Esophagus (tissue), 2 donors: ENCODE results near the gene SCG3. TPM values are rescaled to one million over a fixed set of nuclear protein-coding genes. Genes with fewer than 3 reads are reported as not detected.
"Not testable (repeated sequence)": the region's sequence is repeated elsewhere in the genome, so short reads cannot be mapped to it uniquely, and the experiment has no call there.

Experiments
- H3K27ac ChIP-seq, 2 donors: one replicate each; pipeline ENCODE4 v1.5.1; 2013; ENCODE audit warnings: low read depth in 2 of 2, mild to moderate bottlenecking in 2 of 2, inconsistent platforms in 1 of 2, low read length in 1 of 2, moderate library complexity in 1 of 2
- H3K27me3 ChIP-seq, 2 donors: one replicate each; pipeline ENCODE4 v1.6.1; 2013; ENCODE audit warnings: low read length in 2 of 2, control low read depth in 1 of 2, mild to moderate bottlenecking in 1 of 2; ENCODE audit not compliant: insufficient read depth in 2 of 2, control insufficient read depth in 1 of 2
- H3K36me3 ChIP-seq, 2 donors: one replicate each; pipeline ENCODE4 v1.6.1; 2013; ENCODE audit warnings: low read length in 1 of 2; ENCODE audit not compliant: control insufficient read depth in 2 of 2, insufficient read depth in 2 of 2
- H3K4me1 ChIP-seq, 2 donors: one replicate each; pipeline ENCODE4 v1.6.1; 2013; ENCODE audit warnings: low read length in 1 of 2; ENCODE audit not compliant: control insufficient read depth in 2 of 2, insufficient read depth in 2 of 2
- H3K4me3 ChIP-seq, 2 donors: one replicate each; pipeline ENCODE4 v1.5.1; 2013; ENCODE audit warnings: low read length in 2 of 2, mild to moderate bottlenecking in 2 of 2, low read depth in 1 of 2, moderate library complexity in 1 of 2
- H3K9me3 ChIP-seq, 2 donors: one replicate each; pipeline ENCODE4 v1.6.1; 2013; ENCODE audit warnings: mild to moderate bottlenecking in 2 of 2, low read depth in 1 of 2, low read length in 1 of 2, moderate library complexity in 1 of 2; ENCODE audit not compliant: control insufficient read depth in 2 of 2, insufficient read depth in 1 of 2
- WGBS, 2 donors: extraction: QIAGEN DNeasy Blood & Tissue Kit; methylation state at CpG; one replicate each; pipeline ENCODE4 v1.1.7; 2013; 5-methylcytosine and 5-hydroxymethylcytosine counted together
- polyA plus RNA-seq, 2 donors: library from polyadenylated mRNA; stranded (reverse); fragments of 200-250 nt; gene quantifications; one replicate each; pipeline ENCODE4 v1.2.3, GENCODE V29; 2013
- donor health status: healthy with polysubstance abuse.
- donor health status: Bipolar disorder and iron deficiency.

SCG3 gene
- polyA plus RNA-seq, 2 donors = 0.12 TPM; not detected in 1

DNA sequence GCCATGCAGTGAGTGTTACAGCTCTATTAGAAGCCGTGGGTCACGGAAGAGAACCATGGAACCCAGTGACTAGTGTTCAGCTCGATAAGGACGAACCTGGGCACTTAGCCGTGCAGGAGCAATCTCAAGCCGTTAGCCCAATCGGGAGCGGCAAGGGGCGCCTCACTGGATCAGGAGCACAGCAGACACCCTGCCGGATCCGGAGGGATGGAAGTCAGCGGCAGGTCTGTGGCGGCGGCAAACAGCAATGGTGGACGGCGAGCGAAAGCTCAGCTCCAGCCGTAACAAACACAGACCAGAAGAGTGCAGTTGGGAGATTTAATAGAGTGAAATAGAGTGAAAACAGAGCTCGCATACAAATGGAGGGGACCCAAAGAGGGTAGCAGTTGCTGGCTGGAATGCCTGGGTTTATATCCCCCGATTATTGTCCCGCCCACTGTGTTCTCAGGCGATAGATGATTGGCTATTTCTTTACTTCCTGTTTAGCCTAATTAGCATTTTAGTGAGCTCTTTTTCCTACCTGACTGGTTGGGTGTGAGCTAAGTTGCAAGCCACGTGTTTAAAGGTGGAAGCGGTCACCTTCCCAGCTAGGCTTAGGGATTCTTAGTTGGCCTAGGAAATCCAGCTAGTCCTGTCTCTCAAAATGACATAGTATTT is 25.8 kb upstream of the SCG3 start:
- WGBS, 2 donors = 93 to 94% methylated on average over 24 of the region's 24 CpGs
- not testable (repeated sequence) for H3K27me3 ChIP-seq, H3K27ac ChIP-seq, H3K4me1 ChIP-seq, H3K36me3 ChIP-seq, H3K9me3 ChIP-seq, H3K4me3 ChIP-seq

DNA sequence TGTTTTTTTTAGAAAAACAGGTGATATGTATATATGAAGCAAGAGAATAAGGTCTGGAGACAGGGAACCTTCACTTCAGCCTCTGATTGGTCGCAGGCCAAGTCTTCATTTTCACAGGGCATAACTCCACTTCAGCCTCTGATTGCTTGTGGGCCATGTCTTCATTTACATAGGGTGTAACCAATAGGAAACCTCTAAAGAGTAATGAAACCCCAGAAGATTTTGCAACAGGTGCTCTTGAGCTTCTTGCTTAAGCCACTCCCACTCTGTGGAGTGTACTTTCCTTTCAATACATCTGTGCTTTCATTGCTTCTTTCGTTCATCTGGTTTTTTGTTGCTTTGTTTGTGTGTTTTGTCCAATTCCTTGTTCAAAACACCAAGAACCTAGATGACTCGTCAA is 22.6 kb upstream of the SCG3 start:
- no peak overlapping the region for H3K4me3 ChIP-seq
- H3K27me3 ChIP-seq = no peaks in the 10 kb centered on the region
- no peak overlapping the region for H3K27ac ChIP-seq
- H3K4me1 ChIP-seq = no peaks in the 10 kb centered on the region
- peaks cover 0 to 2% of the 10 kb centered on the region in 2 donors for H3K9me3 ChIP-seq
- 81 to 86% methylated on average over 3 of the region's 3 CpGs for WGBS, 2 donors
- no peaks in the 10 kb centered on the region for H3K36me3 ChIP-seq

GRCh38 chr15:51661072-51661471 is 20.2 kb upstream of the SCG3 start:
- no peak overlapping the region for H3K4me3 ChIP-seq
- no peak overlapping the region for H3K27ac ChIP-seq
- no peaks in the 10 kb centered on the region for H3K4me1 ChIP-seq
- H3K9me3 ChIP-seq = no peaks in the 10 kb centered on the region
- H3K27me3 ChIP-seq = no peaks in the 10 kb centered on the region
- H3K36me3 ChIP-seq = no peaks in the 10 kb centered on the region
- 88 to 89% methylated on average over 2 of the region's 2 CpGs for WGBS, 2 donors

DNA sequence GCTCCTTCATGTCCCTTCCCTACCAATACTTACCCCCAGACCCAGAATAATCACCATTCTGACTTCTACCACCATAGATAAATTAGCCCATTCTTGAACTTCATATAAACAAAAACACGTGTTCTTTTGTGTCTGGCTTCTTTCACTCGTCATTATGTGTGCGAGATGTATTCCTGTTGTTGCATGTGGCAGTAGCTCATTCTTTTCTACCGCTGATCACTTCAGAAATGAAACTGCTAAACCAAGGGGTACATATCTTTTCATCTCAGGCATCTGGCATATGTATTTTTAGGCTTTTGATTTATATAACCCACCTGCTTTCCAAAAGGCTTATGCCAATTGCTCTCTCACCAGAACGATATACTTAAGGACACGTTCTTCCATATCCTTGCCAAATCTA is 13.8 kb upstream of the SCG3 start:
- Histone ChIP-seq H3K36me3 (no peaks in the 10 kb centered on the region), H3K27ac (no peak overlapping the region), H3K4me3 (no peak overlapping the region), H3K9me3 (no peaks in the 10 kb centered on the region), H3K27me3 (no peaks in the 10 kb centered on the region), H3K4me1 (no peaks in the 10 kb centered on the region)
- WGBS, 2 donors = 59 to 60% methylated on average over 6 of the region's 6 CpGs

- Histone ChIP-seq H3K9me3 (no peaks in the 10 kb centered on the region), H3K36me3 (no peaks in the 10 kb centered on the region), H3K4me1 (no peaks in the 10 kb centered on the region), H3K27me3 (no peaks in the 10 kb centered on the region), H3K27ac (no peak overlapping the region), H3K4me3 (no peak overlapping the region)
- 75 to 80% methylated on average over 5 of the region's 5 CpGs for WGBS, 2 donors
Observed at GRCh38 chr15:51668446-51668845, 12.9 kb upstream of the SCG3 start.

DNA sequence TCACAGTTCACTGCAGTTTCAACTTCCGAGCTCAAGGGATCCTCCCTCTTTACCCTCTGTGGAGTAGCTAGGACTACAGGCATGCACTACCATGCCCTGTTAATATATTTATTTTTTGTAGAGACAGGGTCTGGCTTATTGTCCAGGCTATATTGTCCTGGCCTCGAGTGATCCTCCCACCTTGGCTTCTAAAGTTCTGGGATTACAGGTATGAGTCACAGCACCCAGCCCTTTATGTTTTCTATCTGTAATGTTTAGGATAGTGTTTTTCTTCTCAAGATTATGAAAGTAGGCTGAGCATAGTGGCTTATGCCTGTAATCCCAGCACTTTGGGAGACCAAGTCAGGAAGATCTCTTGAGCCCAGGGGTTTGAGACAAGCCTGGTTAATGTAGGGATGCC is 11.9 kb upstream of the SCG3 start:
- H3K36me3 ChIP-seq = no peaks in the 10 kb centered on the region
- H3K27me3 ChIP-seq = no peaks in the 10 kb centered on the region
- no peak overlapping the region for H3K4me3 ChIP-seq
- 49 to 60% methylated on average over 2 of the region's 2 CpGs for whole genome bisulfite sequencing, 2 donors
- no peaks in the 10 kb centered on the region for H3K9me3 ChIP-seq
- H3K4me1 ChIP-seq = no peaks in the 10 kb centered on the region
- H3K27ac ChIP-seq = no peak overlapping the region

- Histone ChIP-seq H3K27me3 (no peaks in the 10 kb centered on the region), H3K4me1 (no peaks in the 10 kb centered on the region)
- WGBS, 2 donors = 25 to 28% methylated on average over 9 of the region's 9 CpGs
Observed at GRCh38 chr15:51672155-51672687, 9.1 kb upstream of the SCG3 start.

GRCh38 chr15:51672913-51673857 is 8.1 kb upstream of the SCG3 start:
- H3K27me3 ChIP-seq = no peaks in the 10 kb centered on the region
- no peaks in the 10 kb centered on the region for H3K4me1 ChIP-seq
- no peak overlapping the region for H3K4me3 ChIP-seq
- WGBS, 2 donors = 38 to 40% methylated on average over 2 of the region's 2 CpGs
- no peak overlapping the region for H3K27ac ChIP-seq
- no peaks in the 10 kb centered on the region for H3K9me3 ChIP-seq
- no peaks in the 10 kb centered on the region for H3K36me3 ChIP-seq

More at GRCh38 chr15:51672155-51672687, 9.1 kb upstream of the SCG3 start:
- Histone ChIP-seq H3K27ac (no peak overlapping the region), H3K36me3 (no peaks in the 10 kb centered on the region), H3K9me3 (no peaks in the 10 kb centered on the region), H3K4me3 (no peak overlapping the region)

- Histone ChIP-seq H3K4me1 (no peaks in the 10 kb centered on the region), H3K36me3 (no peaks in the 10 kb centered on the region), H3K9me3 (no peaks in the 10 kb centered on the region), H3K27me3 (no peaks in the 10 kb centered on the region), H3K27ac (no peak overlapping the region), H3K4me3 (no peak overlapping the region)
- 35 to 38% methylated on average over 1 of the region's 1 CpG for WGBS, 2 donors
Observed at GRCh38 chr15:51675234-51675633, 6.1 kb upstream of the SCG3 start.
